ENCODE data around the gene GON4L.
"Not testable (repeated sequence)": the region's sequence is repeated elsewhere in the genome, so short reads cannot be mapped to it uniquely, and the experiment has no call there.

The GON4L gene

GRCh38 chr1:155859881-155860871, 3.2 kb upstream of the GON4L start:
- FAIRE-seq (no peak), DNase-seq (ENCODE audit: insufficient read length, low spot score) (peak; percentile 54)
- peak; percentile 22; the same call in 1 of the 2 replicates for TF ChIP-seq POLR2A (IDR thresholded peaks at IDR 0.05; ENCODE audit: low read depth, low read length)

- DNase-seq (ENCODE audit: insufficient read length, low spot score) (peak; percentile 80), FAIRE-seq (peak; percentile 55)
- no peak for TF ChIP-seq POLR2A (IDR thresholded peaks at IDR 0.05; ENCODE audit: low read depth, low read length)
Measured at GRCh38 chr1:155859234-155859829, 2.3 kb upstream of the GON4L start, which contains the start of gene SYT11. SYT11 (plus strand) TSS chr1:155859567; CDS start chr1:155859762, 195 bp downstream.

DNA sequence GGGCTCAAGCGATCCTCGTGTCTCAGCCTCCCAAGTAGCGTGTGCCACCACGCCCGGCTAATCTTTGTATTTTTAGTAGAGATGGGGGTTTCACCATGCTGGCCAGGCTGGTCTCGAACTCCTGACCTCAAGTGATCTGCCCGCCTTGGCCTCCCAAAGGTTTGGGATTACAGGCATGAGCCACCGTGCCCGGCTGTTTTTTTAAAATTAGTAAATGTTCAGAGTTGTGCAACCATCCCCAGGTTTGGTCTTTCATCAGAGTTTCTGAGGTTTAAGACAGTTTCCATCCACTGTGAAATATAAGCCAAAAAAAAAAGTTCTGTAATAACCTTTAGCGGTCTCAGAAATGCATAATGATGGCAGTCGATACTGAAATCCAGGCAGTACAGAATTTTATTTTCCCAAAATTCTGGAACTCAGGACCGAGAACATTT, 1.8 kb upstream of the GON4L start:
- no peak for TF ChIP-seq POLR2A (IDR thresholded peaks at IDR 0.05; ENCODE audit: low read depth, low read length)
- no peak for FAIRE-seq
- no peak for DNase-seq (ENCODE audit: insufficient read length, low spot score)

DNA sequence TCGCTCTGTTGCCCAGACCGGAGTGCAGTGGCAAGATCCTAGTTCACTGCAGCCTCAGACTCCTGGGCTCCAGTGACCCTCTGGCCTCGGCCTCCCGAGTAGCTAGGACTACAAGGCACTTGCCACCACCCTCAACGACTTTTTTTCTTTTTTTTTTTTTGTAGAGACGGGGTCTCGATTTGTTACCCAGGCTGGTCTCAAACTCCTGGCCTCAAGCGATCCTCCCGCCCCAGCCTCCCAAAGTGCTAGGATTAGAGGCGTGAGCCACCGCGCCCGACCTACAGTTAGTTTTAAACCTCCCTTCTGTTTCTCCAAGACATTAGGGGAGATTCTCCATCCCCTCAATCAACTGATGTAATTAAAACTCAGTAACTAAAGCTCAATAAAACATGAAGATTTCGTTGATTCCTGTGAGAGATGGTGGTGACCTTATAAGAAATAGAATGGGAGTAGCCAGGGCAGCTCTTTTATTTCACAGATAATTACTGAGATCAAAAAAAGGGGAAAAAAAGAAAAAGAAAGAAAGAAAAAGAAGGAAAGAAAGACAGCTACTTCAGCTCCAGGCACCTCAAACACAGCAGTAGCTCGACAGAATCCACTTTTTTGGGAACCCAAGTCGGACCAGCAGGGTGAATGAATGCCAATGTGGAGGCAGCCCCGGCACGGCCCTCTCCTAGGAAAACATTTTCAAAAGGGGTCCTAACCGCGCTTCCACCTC, 598 bp downstream of the GON4L start:
- TF ChIP-seq POLR2A (IDR thresholded peaks at IDR 0.05; ENCODE audit: low read depth, low read length): no peak
- FAIRE-seq: no peak
- no peak for DNase-seq (ENCODE audit: insufficient read length, low spot score)

GRCh38 chr1:155850345-155850744, 6.7 kb downstream of the GON4L start:
- FAIRE-seq: no peak
- no peak for DNase-seq (ENCODE audit: insufficient read length, low spot score)
- no peak for TF ChIP-seq POLR2A (IDR thresholded peaks at IDR 0.05; ENCODE audit: low read depth, low read length)

DNA sequence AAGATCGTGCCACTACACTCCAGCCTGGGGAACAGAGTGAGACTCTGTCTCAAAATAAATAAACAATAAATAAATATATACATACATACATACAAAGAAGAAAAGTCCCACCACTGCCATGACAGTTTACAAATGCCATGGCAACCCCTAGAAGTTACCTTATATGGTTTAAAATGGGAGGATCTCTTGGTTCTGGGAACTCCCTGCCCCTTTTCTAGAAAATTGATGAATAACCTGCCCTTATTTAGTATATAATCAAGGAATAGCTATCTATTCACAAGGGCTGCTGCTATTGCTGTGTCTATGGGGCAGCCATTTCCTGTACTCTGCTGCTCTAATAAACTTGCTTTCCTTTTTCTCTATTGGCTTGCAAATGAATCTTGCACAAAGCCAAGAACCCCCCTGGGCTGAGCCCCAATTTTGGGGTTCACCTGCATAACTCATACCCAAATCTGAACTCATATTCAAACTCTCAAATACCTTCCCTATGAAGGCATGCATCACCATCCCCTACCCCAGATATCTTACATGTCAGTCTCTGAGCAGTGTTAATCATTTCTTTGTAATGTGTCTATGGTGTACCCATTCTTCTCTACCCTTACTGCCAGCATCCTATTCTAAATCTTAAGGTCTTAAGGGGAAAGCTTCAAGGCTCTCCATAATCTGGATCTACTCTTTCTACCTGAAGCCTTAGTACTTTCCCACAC, 9.0 kb downstream of the GON4L start:
- no peak for FAIRE-seq
- DNase-seq (ENCODE audit: insufficient read length, low spot score): no peak
- no peak for TF ChIP-seq POLR2A (IDR thresholded peaks at IDR 0.05; ENCODE audit: low read depth, low read length)

DNA sequence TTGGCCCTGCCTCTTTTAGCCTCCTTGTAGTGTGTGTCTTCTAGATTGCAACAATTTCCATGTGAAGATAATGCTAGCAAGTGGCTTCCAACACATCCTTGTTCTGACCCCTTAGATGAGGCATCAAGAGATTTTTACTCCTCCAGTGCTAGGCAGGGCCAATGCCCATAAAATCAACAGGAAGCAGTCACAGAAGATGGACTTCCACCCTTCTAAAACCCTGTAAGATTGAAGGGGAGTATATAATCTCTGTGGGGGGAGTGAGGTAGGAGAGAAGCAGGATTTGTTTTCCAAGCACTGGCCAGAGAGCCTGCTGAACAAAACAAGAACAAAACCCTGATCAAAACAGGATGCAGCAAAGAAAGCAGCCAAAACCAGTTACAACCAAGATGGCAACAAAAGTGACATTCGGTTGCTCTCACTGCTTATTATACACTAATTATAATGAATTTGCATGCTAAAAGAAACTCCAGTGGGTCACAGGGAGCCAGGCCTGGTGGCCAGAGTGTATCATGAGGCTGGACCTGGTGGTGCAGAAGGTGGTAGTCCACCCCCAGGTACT, 12.1 kb downstream of the GON4L start:
- FAIRE-seq (no peak), DNase-seq (ENCODE audit: insufficient read length, low spot score) (no peak)
- TF ChIP-seq POLR2A (IDR thresholded peaks at IDR 0.05; ENCODE audit: low read depth, low read length): no peak

- DNase-seq (ENCODE audit: insufficient read length, low spot score) (no peak), FAIRE-seq (no peak)
- TF ChIP-seq POLR2A (IDR thresholded peaks at IDR 0.05; ENCODE audit: low read depth, low read length): no peak
Measured at GRCh38 chr1:155840386-155840785, 16.6 kb downstream of the GON4L start.

GRCh38 chr1:155835548-155835947, 21.5 kb downstream of the GON4L start:
- FAIRE-seq (no peak), DNase-seq (ENCODE audit: insufficient read length, low spot score) (no peak)
- TF ChIP-seq POLR2A (IDR thresholded peaks at IDR 0.05; ENCODE audit: low read depth, low read length): no peak

- not testable (repeated sequence) for DNase-seq (ENCODE audit: insufficient read length, low spot score); FAIRE-seq
Measured at GRCh38 chr1:155834927-155835399, 22.1 kb downstream of the GON4L start.

DNA sequence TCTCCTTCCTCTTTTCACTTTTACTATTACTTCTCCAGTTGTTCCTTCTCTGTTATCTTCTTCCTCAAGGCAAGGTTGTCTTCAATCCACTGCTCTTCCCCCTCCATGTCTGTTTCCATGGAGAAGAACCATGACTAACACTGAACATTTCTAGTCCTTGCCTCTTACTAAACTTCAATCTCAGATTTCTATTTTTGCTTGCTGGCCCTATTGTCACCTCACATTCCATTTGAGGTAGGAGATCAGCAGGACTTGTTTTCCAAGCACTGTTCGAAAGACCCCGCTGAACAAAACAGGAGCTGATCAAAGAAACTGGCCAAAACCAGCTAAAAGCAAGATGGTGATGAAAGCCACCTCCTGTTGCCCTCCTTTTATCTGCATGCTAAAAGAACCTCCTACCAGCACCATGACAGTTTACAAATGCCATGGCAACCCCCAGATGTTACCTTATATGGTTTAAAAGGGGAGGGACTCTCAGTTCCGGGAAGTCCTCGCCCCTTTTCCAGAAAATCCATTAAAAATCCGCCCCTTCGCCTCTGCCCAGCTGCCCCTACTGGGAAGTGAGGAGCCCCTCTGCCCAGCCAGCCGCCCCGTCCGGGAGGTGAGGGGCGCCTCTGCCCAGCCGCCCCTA, 22.6 kb downstream of the GON4L start:
- no peak for DNase-seq (ENCODE audit: insufficient read length, low spot score)
- FAIRE-seq: no peak
- TF ChIP-seq POLR2A (IDR thresholded peaks at IDR 0.05; ENCODE audit: low read depth, low read length): no peak

- DNase-seq (ENCODE audit: insufficient read length, low spot score) (no peak), FAIRE-seq (no peak)
- no peak for TF ChIP-seq POLR2A (IDR thresholded peaks at IDR 0.05; ENCODE audit: low read depth, low read length)
Measured at GRCh38 chr1:155833665-155834295, 23.2 kb downstream of the GON4L start.

Data from H54 (cell line).